Activated CD4-positive, alpha-beta T cell treated with anti-CD3 and anti-CD28 coated beads, Interleukin-2, amount 50 U/mL, for 48 hours (primary cell): Measurements from ENCODE around the gene RNF115.
"Not testable (repeated sequence)": the region's sequence is repeated elsewhere in the genome, so short reads cannot be mapped to it uniquely, and the experiment has no call there.

Experiments
- DNase-seq, 2 experiments: peaks; one replicate each; pipeline ENCODE4 v3.0.0-alpha.2; 2020

RNF115 gene

DNA sequence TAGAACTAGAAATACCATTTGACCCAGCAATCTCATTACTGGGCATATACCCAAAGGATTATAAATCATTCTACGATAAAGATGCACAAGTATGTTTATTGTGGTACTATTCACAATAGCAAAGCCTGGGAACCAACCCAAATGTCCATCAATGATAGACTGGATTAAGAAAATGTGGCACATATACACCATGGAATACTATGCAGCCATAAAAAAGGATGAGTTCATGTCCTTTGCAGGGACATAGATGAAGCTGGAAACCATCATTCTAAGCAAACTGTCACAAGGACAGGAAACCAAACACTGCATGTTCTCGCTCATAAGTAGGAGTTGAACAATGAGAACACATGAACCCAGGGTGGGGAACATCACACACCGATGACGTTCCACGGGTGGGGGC is 97.7 kb downstream of the RNF115 start:
- not testable (repeated sequence) for DNase-seq

DNA sequence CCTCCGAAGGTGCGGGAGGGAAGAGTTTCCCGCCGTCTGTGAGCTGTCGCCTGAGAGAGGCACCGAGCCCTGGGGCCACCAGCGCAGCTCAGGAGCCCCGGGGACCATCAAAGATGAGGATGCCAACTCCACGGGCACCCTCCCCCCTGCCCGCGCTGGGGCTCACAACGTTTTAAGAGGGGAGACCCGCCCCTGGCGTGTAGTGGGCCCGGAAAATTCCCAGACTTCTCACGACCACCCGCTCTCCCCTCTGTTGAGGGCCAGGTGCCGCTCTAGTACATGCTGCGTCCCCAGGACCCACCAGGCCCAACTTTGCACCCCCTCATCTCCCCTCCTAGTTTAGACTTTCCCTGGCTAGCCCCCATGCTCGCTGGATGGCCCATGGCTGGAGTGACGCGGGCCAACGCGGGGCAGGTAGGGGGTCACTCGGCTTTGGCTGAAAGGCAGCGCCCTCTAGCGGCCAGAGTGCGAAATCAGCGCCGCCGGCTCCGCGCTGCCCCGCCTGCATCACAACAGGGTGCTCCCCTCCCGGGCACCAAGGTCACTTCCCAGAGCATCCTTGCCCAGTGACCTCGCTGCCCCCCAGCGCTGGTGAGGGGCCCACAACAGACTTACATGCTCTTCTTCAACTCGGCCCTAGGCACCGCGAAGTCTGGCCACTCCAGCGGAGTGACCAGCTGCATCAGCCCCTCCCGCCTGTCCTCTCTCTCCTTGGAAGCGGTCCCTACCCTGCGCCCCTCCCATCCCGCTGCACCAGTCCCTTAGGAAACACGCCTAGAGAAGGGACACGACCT is 102.8 kb downstream of the RNF115 start:
- peak; percentile 71 to 77 for DNase-seq

DNA sequence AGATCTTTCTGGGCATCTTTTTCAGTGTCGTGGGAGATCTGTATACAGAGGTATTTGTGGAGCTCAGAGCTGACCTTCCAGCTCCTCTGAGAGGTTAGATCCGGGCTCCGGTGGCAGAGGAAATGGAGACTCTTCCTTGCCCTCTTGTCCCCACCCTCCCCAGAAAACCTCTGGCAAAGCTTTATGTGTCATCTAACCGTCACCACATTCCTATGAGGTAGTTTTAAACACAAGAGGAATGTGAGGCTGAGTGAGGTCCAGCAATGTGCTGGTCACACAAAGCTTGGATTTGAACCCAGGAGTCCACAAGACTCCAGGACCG is 103.4 kb downstream of the RNF115 start:
- DNase-seq: no peak

GRCh38 chr1:145719230-145720079 is 104.4 kb downstream of the RNF115 start, which contains the start of gene CD160:
TSS of gene CD160 (plus strand) at chr1:145719499. CDS start at chr1:145728328, 8,829 bp downstream.
- DNase-seq: peak in 1 of 2 experiments; percentile 19

DNA sequence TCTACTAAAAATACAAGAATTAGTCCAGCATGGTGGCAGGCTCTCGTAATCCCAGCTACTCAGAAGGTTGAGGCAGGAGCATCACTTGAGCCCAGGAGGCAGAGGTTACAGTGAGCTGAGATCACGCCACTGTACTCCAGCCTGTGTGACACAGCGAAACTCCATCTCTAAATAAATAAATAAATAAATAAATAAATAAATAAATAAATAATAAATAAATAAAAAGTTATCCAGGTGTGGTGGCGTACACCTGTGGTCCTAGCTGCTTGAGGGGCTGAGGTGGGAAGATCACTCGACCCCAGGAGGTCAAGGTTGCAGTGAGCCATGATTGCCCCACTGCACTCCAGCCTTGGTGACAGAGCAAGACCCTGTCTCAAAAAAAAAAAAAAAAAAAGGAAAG is 105.4 kb downstream of the RNF115 start:
- DNase-seq: not testable (repeated sequence)

DNA sequence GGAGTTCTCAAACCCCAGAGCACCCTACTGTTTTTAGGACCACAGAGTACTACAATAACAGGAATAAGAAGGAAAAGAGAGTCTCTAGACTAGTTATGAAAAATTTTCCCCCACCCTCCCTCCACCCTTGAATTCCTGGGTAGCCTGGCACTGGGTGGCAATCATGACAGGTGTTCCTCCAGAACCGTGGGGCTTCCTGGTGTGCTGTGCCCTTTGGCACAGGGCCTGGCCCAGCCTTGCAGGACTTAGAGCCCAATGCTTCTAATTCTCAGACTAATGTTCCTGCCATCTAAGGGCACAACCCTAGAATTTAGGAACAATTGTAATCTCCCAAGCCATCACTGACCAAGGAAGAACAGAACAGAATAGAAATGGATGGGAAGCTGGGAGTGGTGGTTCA is 106.1 kb downstream of the RNF115 start:
- no peak for DNase-seq

DNA sequence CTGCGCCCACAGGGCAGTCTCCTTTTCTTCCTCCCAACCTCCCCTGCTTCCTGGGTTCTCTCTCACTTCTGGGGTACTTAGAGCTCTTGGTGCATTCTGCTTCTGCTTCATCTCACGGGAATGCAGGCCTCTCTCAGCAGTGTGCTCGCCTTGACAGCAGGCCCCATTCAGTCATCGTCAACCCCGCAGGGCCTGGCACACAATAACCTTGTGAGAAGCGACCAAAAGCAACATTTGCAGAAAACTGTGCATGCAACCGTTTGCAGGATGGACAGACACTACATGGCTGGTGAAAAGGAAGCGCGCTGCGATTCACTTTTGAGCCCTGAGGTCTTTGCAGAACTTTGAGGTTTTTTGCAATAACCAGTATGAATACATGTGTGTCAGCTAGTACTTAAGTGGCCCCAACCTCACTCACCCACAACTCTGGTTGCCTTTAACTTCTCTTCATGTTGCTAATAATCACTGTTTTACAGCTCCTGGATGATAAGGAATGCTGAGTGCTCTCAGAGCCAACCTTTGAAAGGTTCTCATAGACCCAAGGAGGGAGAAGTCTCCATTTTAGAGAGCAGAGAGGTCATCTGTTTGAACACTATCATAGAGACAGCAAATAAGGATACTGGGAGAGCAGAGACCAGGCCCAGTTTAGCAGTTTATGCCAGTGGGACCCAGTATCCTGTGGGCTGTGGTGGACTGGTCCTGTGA is 107.1 kb downstream of the RNF115 start:
- no peak for DNase-seq

GRCh38 chr1:145714524-145715111 is 109.3 kb downstream of the RNF115 start:
- DNase-seq: no peak

GRCh38 chr1:145711213-145711651 is 112.7 kb downstream of the RNF115 start:
- DNase-seq: no peak

DNA sequence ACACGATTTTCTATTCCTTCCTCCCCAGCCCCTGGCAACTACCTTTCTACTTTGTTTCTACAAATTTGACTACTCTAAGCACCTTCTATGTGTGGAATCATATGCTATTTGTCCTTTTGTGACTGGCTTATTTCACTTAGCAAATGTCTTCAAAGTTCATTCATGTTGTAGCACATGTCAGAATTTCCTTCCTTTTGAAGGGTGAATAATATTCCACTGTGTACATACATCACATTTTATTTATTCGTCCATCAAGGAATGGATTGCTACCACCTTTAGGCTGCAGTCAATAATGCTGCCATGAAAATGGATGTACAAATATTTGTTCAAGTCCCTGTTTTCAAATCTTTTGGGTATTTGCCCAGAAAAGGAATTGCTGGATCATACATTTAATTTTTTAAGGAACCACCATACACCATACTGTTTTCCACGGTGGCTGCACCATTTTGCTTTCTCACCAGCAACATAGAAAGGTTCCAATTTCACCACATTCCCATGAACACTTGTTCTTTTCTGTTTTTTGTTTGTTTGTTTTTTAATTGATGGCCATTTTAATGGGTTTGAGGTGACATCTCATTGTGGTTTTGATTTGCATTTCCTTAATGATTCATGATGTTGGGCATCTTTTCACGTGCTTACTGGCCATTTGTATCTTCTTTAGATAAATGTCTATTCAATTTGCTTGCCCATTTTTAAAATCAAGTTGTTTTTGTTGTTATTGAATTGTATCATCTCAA is 113.4 kb downstream of the RNF115 start:
- DNase-seq: no peak

DNA sequence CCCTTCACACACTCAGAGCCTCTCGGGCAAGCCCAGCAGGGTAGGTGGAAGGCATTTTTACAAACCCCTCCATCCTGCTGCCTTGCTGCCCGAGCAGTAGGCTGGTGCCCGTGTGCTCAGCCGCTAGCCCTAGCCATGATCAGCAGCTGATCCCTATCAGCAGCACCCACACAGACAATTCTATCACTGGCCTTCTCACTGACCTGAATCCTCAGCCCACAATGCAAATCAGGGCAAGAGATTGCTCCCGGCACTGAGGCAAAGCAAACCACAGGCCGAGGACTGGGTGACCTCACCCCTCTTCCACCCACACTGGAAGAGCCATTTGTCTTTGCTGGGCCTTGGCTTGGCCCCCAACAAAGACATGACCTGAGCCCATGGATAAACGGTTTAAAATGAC is 115.8 kb downstream of the RNF115 start:
- no peak for DNase-seq

- no peak for DNase-seq
Measured at GRCh38 chr1:145707183-145707867, 116.6 kb downstream of the RNF115 start, which contains the start of gene PDZK1. TSS of gene PDZK1 (minus strand) at chr1:145707368. CDS start at chr1:145688021, 19,347 bp downstream.

DNA sequence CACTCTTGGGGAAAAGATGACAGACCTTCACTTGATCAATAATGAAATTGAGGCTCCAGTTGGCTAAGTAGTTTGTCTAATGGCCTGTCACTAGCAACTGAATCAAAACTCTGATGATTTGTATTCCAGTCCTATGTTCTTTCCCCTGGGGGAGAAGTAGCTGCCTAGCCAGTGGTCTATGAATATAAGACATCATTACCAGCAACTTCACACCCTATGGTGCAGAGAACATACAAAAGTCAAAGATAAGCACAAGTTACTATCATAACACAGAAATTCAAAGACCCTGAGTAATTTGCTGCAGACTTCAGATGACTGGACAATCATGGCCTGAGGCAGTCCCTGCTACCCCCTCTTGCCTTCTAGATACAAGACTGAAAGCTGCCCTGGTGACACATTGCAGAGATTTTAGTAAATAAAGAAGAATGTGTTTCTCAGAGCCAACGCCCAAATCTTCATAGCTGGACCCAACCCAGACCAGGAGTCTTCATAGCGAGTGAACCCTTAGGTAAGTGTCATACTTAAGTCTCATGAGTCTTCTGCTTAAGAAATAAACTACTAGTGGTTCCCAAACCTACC is 117.7 kb downstream of the RNF115 start:
- no peak for DNase-seq

DNA sequence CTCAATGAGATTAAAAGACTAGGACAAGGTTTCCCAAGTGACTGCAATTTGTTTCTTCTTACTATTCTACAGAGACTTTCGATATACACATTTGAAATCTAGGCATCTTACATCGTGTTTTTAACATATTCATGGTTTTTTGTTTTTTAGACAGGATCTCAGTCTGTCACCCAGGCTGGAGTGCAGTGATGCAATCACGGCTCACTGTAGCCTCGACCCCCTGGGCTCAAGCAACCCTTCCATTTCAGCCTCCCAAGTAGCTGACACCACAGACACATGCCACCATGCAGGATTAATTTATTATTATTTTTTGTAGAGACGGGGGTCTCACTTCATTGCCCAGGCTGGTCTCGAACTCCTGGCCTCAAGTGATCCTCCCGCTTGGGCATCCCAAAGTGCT is 118.3 kb downstream of the RNF115 start:
- no peak for DNase-seq

- DNase-seq: no peak
Measured at GRCh38 chr1:145702826-145703225, 121.1 kb downstream of the RNF115 start.

DNA sequence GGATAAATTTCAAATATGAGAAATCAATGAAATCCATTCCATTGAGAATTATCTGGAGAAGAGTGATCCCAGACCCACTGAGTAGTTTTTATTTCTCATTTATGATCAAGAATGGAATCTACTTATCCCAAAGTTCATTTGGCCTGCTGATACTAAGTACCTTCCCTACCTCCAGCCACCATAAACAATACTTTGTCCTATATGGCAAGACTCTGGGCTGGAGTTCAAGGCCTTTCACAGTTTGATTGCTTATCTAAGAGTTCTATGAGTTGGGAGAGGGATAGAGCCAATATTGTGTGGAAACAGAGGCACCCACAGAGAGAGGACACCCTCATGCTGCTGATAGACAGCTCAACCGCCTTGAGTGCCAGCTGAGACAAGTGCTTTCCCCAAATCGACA is 121.8 kb downstream of the RNF115 start:
- DNase-seq: no peak

- no peak for DNase-seq
Measured at GRCh38 chr1:145701306-145701862, 122.5 kb downstream of the RNF115 start.

GRCh38 chr1:145696630-145696960 is 127.3 kb downstream of the RNF115 start:
- no peak for DNase-seq

DNA sequence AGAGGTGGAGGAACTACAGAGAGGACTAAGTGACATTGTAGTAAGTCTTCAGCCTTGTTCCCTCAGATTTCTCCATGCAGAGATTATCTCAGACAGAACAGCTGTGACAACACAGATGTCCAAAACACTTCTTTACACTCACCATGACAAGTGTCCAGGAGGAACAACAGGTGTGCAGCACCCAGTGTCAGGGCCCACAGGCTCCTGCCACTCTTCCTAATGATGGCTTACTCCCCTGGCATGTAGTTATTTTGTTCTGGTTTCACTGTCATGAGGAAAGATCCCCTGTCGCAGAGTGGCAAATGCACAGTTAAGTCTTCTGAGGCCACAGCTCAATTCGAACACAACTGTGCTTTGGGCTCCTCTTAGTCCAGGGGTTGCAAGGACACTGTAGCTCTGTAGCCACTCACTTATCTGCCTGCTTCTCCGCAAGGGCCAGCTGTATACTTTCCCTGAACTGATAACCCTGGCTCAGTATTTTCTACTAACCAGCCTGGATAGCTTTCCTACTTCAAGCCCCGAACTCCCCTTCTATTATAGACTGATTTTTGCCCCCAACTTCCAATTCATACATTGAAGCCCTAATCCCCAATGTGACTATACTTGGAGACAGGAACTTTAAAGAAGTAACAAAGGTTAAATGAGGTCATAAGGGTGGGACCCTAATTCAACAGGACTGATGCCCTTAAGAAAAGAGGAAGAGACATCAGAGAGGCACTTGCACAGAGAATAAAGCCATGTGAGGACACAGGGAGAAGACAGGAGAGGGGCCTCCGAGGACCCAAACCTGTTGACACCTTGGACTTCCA is 127.9 kb downstream of the RNF115 start:
- no peak for DNase-seq
